BE2C (cell line): ENCODE data around the gene LTBP2.
A peak's percentile ranks its signal among the peaks of the same experiment; 100 is the strongest.

Experiments
- DNase-seq: peaks from one replicate; pipeline ENCODE4 v3.0.0-alpha.2; 2020
- H3K27me3 ChIP-seq: fragments of 250-450 bp; sonication (Bioruptor Pico); 2 replicates; pipeline ENCODE4 v1.5.1; 2020; ENCODE audit warnings: mild to moderate bottlenecking
- H3K36me3 ChIP-seq: fragments of 250-450 bp; sonication (Bioruptor Pico); 2 replicates; pipeline ENCODE4 v1.5.1; 2020; ENCODE audit warnings: mild to moderate bottlenecking
- H3K4me1 ChIP-seq: fragments of 250-450 bp; sonication (Bioruptor Pico); 2 replicates; pipeline ENCODE4 v1.5.1; 2020
- H3K4me3 ChIP-seq: 2 replicates; pipeline ENCODE4 v1.5.1; 2011; ENCODE audit warnings: low read depth, low read length
- H3K9me3 ChIP-seq: fragments of 250-450 bp; sonication (Bioruptor Pico); 2 replicates; pipeline ENCODE4 v1.5.1; 2020
- CTCF ChIP-seq: IDR thresholded peaks from 2 replicates; pipeline ENCODE4 v1.5.1; 2012; ENCODE audit warnings: mild to moderate bottlenecking, low read depth, low read length

The LTBP2 gene

GRCh38 chr14:74612350-74613021, 449 bp upstream of the LTBP2 start:
- H3K36me3 ChIP-seq = no peaks in the 10 kb centered on the region
- TF ChIP-seq CTCF = no peak; the same call in none of the 2 replicates
- peak overlapping the region; percentile 58 for H3K4me3 ChIP-seq
- peaks cover 27% of the 10 kb centered on the region for H3K27me3 ChIP-seq
- H3K9me3 ChIP-seq = no peaks in the 10 kb centered on the region
- peak; percentile 88 for DNase-seq
- peaks cover 7% of the 10 kb centered on the region; the same call in 1 of the 2 replicates for H3K4me1 ChIP-seq

- Histone ChIP-seq H3K4me1 (peaks cover 7% of the 10 kb centered on the region; the same call in 1 of the 2 replicates), H3K9me3 (no peaks in the 10 kb centered on the region), H3K4me3 (no peak overlapping the region), H3K27me3 (peaks cover 27% of the 10 kb centered on the region), H3K36me3 (no peaks in the 10 kb centered on the region)
- DNase-seq = no peak
- no peak for TF ChIP-seq CTCF
These were observed 979 bp downstream of the LTBP2 start for GRCh38 chr14:74610866-74611649.

- no peak overlapping the region for H3K4me3 ChIP-seq
- H3K4me1 ChIP-seq = peaks cover 7% of the 10 kb centered on the region
- no peaks in the 10 kb centered on the region for H3K36me3 ChIP-seq
- no peaks in the 10 kb centered on the region for H3K9me3 ChIP-seq
- no peak for DNase-seq
- no peak for TF ChIP-seq CTCF
- H3K27me3 ChIP-seq = peaks cover 27% of the 10 kb centered on the region
These were observed 1.7 kb downstream of the LTBP2 start for GRCh38 chr14:74610199-74610865.

- DNase-seq = no peak
- Histone ChIP-seq H3K27me3 (peaks cover 27% of the 10 kb centered on the region), H3K9me3 (no peaks in the 10 kb centered on the region), H3K36me3 (no peaks in the 10 kb centered on the region), H3K4me3 (no peak overlapping the region), H3K4me1 (peaks cover 4% of the 10 kb centered on the region)
- no peak for TF ChIP-seq CTCF
These were observed 2.3 kb downstream of the LTBP2 start for GRCh38 chr14:74609721-74610120.

DNA sequence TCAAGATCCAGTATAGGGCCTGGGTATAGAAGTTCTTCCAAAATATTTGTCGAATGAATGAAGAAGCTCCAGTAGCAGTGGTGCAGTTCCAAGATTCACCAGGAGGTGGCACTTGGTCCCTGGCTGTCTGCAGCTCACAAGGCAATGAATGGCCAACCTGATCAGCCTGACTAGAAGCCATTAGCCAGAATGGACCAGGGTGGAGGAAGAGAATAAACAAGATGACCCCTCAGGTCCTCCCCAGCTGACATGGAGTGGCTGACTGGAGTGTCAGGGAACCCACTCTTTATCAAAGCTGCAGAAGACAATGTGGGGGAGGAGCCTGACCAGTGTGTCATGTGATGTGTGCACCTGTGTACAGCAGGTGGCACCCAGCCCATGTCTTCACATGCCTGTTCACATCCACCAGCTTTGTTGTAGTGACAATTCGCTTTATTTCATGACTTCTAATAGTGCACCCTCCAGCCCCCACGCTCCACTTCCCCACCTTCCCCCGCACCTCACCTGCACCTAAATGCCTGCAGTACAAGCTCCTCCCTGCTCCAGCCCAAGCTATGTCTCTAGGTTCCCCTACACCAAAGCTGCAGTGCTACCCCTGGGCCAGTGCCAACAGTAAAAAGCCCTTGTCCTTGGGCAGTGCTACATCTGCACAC, 3.0 kb downstream of the LTBP2 start:
- no peaks in the 10 kb centered on the region for H3K9me3 ChIP-seq
- H3K27me3 ChIP-seq = peaks cover 27% of the 10 kb centered on the region
- DNase-seq = peak; percentile 83
- no peaks in the 10 kb centered on the region; the same call in none of the 2 replicates for H3K4me1 ChIP-seq
- TF ChIP-seq CTCF = peak; percentile 99
- H3K36me3 ChIP-seq = no peaks in the 10 kb centered on the region
- no peak overlapping the region for H3K4me3 ChIP-seq
